GM12874 (cell line): Measurements from ENCODE around the gene MFAP3.

Source experiments
- CTCF ChIP-seq: IDR thresholded peaks from 2 replicates; pipeline ENCODE4 v1.5.1; 2011; ENCODE audit warnings: low read depth, mild to moderate bottlenecking, control low read depth, low read length, moderate library complexity; ENCODE audit not compliant: insufficient read depth

The MFAP3 gene

DNA sequence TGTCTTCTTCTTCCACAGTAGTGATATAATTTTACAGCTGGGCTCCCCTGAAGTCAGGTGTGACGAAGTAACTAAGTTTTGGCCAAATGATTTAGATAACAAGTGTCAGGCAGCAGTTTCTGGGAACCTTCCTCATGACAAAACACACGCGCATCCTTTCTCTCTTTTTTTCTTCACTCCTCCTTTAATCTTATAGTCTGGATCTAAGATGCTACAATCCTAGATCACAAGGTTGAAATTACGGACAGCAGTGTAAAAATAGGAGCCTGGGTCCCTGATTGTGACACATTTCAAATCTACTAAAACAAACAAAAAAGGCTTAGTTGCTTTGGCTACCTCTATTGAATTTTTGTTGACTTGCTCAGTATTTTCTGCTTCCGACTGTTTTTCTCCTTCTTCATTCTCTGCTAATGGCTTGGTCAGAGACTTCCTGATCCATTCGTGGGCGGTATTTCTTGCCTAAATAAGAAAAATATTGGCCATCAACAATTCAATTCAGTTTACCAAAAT is 36.2 kb upstream of the MFAP3 start:
- no peak for TF ChIP-seq CTCF

DNA sequence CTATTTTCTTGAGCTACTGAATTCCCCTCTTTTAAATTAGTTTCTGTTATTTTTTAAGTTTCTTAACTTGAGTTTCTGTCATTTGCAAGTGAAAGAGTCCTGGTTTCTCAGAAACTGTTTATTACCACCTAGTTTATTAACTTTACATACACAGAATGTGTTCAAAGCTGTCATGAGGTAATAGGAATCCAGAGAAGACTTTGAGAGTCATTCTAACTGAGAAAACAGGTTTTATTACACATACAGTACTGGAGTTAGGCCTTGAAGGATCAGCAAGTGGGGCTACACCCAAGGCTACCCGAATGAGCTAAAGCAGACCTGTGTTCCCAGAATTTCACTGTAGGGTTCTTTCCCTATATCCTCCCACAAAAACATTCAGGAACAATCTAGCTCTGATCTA is 33.1 kb upstream of the MFAP3 start:
- no peak for TF ChIP-seq CTCF

- TF ChIP-seq CTCF, result no peak
Observed at GRCh38 chr5:154010660-154011059, 28.1 kb upstream of the MFAP3 start.

DNA sequence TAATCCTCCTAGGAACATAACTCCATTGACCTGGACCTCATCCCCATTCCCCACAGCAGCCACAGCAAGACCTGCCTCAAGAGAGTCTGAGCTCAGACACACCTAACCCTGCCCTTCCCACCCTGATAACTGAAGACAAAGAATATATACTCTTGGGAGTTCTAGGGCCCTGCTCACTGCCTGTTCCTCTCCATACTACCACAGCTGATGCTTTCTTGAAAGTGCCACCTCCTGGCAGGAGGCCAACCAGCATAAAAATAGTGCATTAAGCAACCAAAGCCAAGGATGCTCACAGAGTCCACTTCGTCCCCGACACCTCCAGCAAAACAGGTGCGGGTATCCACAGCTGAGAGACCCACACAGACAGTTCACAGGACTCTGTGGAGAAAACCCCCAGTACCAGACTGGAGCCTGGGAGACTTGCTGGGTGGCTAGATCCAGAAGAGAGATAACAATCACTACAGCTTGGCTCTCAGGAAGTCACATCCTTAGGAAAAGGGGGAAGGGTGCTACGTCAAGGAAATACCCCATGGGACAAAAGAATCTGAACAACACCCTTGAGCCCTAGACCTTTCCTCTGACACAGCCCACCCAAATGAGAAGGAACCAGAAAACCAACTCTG is 23.6 kb upstream of the MFAP3 start:
- TF ChIP-seq CTCF, result no peak

DNA sequence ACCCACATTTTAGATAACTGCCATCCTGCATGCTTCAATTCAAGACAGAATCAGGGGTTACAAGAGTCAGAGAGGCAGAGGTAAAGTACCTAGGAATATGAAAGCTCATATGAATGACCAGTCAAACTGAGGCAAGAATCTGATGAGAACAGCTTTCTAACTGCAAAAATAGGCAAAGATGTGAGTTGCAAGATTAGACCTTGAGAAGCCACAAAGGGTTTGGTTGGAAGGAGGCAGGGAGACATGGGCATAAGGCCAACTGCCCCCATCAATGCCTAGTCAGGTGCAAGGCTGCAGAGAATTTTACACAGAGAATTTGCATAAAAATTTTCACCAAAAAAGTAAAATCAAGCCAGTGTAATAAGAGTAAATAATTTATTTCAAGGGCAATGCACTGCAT is 12.8 kb upstream of the MFAP3 start:
- no peak for TF ChIP-seq CTCF

GRCh38 chr5:154031937-154032489 is 6.8 kb upstream of the MFAP3 start:
- TF ChIP-seq CTCF, result no peak

DNA sequence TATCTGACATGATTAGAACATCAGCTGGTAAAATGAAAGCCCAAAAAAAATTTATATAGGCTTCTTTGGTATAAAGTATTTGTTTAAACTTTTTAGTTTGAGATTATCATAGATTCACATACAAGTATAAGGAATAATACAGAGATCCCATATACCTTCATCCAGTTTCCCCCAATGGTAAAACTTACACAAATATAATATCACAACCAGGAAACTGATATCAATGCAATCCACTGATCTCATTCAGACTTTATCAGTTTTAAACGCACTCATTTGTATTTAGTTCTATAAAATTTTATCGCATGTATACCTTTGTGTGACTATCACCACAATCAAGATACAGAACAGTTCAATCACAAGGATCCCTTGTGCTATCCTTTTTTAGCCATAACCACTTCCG is 3.8 kb upstream of the MFAP3 start:
- no peak for TF ChIP-seq CTCF

DNA sequence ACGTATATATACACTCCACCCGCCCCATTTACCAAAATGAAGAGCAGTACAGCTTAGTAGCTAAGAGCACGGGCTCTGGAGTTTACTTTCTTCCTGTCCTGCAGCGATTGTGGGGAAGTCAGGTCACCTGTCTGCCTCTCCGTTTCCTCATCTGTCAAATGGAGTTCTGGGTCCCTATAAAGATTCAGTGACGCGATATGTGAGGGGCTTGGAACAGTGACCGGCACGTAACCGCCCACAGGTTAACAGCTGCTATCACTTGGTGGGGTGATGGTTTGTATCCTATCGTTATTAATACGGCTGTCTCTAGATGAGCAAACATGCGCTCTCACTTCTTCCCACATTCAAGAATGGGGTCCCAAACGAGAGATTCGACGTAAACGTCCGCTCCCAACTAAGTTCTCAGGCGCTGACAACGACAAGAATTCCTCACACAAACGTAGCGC is 483 bp upstream of the MFAP3 start:
- TF ChIP-seq CTCF, result no peak
